M059J (cell line): Measurements from ENCODE around the gene STPG3. TPM values are rescaled to one million over a fixed set of nuclear protein-coding genes. Genes with fewer than 3 reads are reported as not detected.

Experiments
- DNase-seq: peaks from one replicate; pipeline ENCODE4 v3.0.0-alpha.2; 2012; ENCODE audit warnings: low read depth
- total RNA-seq: library from RNA; depleted of rRNA; stranded (reverse); fragments of >200 nt; shearing (Covaris generic); gene quantifications from 2 replicates; pipeline ENCODE4 v1.2.3, GENCODE V29; 2014

The STPG3 gene
- total RNA-seq, 1 experiment from 2014 or later = not detected

GRCh38 chr9:137222190-137223077, 28.7 kb upstream of the STPG3 start, which contains the start of gene RNF208:
Gene RNF208, minus strand, starts transcription at chr9:137222240. Its CDS starts 1,028 bp downstream, at chr9:137221212.
- DNase-seq = no peak

DNA sequence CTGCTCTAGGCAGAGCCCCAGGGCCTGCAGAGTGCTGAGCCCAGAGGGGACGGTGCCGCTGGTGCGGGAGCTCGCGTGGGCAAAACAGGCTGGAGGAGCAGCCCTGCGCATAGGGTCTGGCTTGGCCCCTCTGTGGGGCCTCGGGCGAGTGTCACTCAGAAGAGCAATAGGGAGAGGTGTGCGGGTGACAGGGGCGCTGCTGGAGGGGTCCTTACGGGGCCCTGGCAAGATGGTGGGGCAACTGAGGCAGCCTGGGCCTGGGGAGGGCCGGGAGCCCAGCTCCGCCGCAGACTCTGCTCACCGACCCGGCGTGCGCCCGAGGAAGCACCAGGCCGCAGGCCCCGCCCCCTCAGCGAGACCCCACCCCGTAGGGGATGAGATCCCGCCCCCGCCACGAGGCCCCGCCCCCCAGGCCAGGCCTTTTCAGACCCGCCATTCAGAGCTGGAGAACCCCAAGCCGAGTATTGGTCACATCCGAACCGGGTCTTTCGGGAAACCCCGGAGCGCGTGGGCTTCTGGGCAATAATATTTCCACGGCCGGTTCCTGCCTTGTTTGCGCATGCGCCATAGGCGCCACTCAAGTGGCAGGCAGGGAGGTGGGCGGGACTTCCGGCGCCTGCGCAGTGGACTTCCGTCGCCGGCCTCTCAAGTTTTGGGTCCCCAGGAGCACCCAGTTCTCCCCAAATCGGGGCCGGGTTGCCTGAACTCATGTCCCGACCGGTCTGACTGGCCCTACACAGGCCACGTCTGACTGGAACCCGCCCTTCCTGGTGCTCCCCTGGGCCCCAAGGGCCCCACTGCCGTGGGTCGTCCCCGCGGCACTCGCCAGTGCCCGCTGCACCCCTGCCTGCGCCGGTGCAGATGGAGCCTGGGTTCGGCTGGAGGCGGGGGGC, 27.8 kb upstream of the STPG3 start:
- DNase-seq = peak; percentile 98

- DNase-seq = no peak
Observed at GRCh38 chr9:137224830-137225694, 26.0 kb upstream of the STPG3 start, which contains the start of gene CYSRT1. Gene CYSRT1, plus strand, starts transcription at chr9:137225174. Its CDS starts 448 bp downstream, at chr9:137225622.

GRCh38 chr9:137225699-137226331, 25.3 kb upstream of the STPG3 start:
- no peak for DNase-seq

GRCh38 chr9:137226338-137227053, 24.6 kb upstream of the STPG3 start:
- DNase-seq = peak; percentile 84

DNA sequence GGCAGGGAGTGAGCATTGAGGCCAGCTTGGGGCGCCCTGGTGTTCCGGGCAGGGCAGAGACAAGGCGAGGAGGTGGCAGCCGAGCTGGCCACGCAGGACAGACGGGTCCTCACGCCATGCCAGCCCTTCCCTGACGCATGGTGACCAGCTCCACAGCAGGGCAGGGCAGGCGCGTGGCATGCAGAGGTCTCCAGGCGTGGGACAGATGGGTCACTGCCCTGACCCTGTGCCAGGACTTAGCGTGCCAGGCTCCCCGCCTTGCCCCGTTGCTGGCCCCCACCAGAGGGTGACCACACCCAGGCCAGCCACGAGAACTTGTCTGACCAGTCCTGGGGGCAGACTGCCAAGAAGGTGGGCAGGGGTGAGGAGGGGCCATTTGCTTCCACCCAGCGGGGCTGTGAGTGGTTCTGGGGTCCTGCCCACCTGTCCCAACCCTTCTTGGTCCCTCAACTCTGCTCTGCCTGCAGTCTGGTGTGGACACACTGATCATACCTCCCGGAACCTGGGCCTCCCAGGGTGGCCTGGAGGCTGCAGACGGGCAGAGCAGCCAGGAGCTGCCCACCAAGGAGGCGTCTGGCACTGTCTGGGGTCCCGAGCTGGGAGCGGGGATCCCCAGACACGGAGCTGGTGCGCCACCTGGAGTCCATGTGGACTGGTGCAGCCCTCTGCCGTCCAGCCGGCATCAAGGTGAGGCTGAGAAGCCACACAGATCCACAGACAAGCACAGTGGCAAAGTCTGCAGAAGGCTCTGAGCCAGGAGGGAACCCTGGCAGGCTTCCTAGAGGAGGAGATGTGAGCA, 23.8 kb upstream of the STPG3 start, which contains the start of gene RNF224:
RNF224 (plus strand) TSS at position 449 of the 799 bp plus-strand sequence. CDS start 834 bp downstream, outside the sequence.
- DNase-seq = peak; percentile 80

DNA sequence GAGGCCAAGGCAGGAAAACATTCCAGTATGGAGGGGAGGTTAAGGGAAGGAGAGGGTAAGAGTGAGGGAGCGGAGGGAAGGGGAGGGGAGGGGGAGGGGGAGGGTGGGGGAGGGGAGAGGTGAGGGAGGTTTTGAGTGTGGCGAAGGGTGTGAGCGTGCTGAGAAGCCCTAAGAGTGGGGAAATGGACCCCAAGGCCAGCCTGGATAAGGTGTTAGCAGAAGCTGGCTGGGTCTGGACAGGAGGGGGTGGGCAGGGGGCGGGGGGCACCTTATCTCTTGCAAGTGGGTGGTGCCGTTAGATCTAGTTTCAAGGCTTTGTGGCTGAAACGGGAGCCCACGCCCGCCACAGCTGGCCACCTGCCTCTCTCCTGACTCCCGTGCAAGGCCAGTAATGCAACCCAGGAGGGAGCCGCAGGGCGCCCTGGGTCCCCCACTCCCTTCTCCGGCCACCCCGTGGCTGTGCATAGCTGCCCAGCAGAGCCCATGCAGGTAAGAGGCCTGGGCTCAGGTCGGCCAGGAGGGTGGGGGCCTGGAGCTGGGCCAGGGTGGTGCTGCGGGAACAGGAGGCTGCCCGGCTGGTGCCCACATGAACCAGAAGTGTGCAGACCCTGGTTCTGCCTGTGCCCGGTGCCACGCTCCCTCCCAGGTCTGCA, 23.1 kb upstream of the STPG3 start:
- no peak for DNase-seq

DNA sequence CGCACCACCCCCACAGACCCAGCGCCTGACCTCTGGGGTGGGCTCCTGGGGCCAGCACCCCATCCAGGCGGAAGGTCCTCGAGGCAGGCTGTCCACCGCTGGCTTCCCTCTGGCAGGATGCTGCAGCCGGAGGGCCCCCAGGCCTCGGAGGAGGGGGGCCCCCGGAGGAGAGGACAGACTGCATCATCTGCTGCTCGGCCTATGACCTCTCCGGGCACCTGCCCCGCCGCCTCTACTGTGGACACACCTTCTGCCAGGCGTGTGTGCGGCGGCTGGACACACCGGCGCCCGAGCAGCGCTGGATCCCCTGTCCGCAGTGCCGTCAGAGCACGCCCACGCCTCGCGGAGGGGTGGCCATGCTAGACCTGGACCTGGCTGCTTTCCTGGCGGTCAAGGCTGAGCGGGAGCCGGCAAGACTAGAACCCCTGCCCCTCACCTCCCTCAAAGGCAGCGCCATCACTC, 22.5 kb upstream of the STPG3 start:
- no peak for DNase-seq

DNA sequence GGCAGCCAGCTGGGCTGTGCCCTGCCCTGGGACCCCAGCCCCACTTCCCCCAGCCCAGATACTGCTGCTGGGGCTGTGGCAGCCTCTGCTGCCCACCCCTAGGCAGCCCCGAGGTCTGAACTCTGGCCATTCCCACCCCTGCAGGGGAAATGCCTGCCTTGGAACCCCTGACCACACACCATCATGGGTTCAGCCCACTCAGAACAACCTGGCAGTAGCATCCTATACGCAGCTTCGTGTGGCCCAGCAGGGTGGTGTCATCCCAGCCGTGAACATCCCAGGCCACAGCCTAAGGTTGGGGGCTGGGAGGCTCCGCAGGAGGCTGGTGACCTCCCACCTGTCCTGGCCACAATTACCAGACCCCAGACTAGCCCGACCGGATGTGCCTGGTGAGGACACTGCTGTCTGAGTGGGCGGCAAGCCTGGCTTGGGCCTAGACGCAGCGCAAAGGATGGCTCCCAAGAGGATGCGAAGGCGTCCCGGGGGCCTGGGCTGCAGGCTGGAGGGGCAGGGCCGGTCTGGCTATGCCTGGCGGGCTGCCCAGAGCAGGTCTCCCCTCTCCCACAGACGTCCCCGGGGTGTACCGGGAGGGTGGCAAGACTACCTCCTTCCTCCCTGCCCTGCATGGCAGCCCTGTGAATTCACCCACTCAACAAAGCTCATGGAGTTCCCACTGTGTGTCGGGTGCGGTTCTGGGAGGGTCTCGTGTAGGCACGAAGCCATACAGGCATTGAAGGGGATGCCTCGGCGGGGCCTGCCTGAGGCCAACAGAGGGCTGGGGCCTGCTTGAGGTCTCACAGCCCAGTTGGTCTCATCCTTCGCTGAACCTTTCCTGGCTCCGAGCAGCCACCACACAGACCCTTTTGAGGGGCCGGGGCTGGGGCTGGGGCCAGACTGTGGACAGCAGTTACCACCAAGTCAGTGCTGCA, 21.9 kb upstream of the STPG3 start:
- no peak for DNase-seq

DNA sequence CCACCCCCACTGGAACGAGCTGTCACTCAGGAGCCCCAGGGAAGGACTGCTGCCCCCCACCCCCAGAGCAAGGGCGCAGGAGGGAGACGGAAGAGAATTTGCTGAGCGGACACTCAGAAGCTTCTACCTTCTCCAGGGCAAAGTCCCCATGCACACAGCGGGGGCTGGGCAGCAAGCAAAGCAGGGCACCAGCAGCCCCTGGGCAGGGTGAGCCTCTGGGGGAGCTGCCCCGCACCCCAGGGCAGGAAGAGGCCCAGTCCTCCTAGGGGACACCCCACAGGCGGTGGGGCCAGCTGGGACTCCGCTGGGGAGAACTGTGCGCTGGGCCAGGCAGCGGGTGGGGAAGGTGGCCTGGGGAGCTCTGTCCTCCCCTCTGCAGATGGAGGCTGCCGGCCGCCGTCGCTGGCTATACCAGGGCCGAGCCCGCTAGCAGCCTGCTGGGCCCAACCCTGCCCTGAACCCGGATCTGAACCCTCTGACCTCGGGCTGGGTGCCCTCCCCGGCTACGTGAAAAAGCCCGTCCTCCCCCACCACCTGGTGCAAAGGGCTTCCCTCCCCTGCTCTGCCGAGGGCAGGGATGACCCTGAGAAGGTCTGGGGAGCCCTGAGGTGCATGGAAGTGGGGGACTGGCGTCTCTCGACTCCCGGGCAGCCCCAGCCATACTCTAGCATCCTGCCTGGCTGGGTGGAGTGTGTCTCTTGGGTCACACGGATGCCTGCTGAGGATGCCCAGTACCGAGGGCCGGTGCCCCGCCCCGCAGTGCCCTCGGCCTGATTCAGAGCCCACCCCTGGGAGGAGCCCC, 21.0 kb upstream of the STPG3 start:
- no peak for DNase-seq

DNA sequence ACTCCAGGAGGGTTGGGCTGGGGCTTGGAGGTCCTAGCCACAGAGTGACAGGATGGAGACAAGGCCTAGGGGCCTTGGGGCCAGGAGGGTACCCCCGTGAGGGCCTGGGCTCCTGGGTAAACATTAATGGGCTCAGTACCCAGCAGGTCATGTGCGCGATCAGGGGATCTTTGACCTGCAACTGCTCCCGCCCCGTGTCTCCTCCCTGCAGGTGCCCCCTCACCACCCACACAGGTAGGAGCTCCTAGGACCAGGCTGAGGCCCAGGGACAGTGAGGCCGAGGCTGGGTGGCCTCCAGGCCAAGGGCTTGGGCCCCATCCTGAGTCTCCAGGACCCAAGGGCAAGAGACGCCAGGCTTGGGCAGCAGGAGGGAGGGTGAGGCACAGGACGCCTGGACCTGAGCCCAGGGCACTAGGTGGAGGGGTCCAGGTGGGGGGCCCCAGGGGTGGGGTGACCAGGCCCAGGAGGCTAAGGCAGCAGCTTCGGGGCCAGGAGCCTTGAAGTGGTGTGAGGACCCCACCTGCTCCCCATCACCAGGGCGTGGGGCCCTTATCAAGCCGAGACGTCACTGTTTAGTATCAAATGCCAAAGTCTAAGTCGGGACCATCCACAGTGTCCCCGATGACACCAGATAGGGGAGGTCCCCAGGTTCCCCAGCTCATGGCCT, 20.2 kb upstream of the STPG3 start, which contains the start of gene SLC34A3:
SLC34A3 (plus strand) TSS at position 197 of the 667 bp plus-strand sequence. CDS start 802 bp downstream, outside the sequence.
- no peak for DNase-seq

DNA sequence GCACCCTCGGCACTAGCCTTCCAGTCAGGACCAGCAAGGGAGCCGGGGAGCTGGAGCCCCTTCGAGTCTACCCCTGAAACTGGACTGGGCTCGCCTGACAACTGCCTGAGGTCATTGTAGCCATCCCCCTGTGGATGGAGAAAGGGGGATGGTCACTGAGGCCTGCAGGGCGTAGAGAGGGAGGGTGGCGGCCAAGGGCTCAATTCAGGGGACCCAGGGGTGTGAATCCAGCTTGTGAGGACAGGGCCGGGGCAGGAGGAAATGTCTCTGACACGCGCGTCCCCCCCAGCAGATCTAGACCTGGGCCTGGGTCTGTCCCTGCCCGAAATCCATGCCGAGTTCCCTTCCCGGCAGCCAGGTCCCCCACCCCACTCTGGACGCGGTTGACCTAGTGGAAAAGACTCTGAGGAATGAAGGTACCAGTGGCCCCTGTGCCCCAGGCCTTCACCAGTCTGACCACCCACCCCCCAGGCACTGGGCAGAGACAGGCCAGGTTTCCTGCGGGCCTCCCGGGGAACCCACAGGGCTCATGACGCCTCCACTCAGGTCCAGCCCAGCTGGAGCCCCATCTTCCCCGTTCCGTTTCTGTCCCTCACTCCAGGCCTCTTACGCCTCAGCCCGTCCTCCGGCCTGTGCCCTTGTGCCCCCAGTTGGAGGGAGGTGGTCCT, 19.6 kb upstream of the STPG3 start:
- no peak for DNase-seq

GRCh38 chr9:137232101-137232500, 19.0 kb upstream of the STPG3 start:
- DNase-seq = no peak

DNA sequence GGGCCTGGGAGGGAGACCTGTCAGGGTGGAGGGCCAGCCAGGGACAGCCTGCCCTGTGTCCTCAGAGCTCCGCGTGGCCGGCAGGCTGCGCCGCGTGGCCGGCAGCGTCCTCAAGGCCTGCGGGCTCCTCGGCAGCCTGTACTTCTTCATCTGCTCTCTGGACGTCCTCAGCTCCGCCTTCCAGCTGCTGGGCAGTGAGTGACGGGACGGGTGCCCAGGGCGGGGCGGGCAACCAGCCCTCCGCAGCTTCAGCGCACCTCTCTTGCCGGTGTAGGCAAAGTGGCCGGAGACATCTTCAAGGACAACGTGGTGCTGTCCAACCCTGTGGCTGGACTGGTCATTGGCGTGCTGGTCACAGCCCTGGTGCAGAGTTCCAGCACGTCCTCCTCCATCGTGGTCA, 18.6 kb upstream of the STPG3 start:
- no peak for DNase-seq
